Bone marrow (tissue), 2 donors: Measurements from ENCODE around the gene SGTB.
"Not testable (repeated sequence)": the region's sequence is repeated elsewhere in the genome, so short reads cannot be mapped to it uniquely, and the experiment has no call there.

ENCODE experiments used
- DNase-seq, 2 donors: peaks; one replicate each; lab custom pipeline; 2025; lab: John Stamatoyannopoulos, UW

SGTB gene

GRCh38 chr5:65734196-65734775 lies 12.4 kb upstream of the SGTB start:
- not testable (repeated sequence) for DNase-seq

- DNase-seq = not testable (repeated sequence)
These were observed 10.1 kb upstream of the SGTB start for GRCh38 chr5:65732046-65732445.

DNA sequence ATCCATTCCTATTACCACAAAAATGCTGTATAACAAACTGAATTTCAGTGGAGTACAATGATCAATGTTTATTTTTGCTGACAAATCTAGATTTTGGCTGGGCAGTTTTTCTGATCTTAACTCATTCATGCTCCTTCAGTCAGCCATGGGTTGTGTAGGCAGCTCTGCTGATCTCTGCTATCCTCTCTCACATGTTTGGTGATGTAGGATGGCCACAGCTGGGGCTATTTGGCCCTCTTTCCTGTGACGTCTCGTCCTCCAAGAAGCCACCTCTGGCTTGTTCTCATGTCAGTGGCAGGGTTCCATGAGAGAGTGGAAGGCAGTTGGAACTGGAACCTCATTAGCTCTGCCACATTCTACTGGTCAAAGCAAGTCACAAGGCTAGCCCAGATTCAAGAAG lies 9.0 kb upstream of the SGTB start:
- DNase-seq = no peak

- DNase-seq = no peak
These were observed 6.3 kb upstream of the SGTB start for GRCh38 chr5:65728218-65728617.

- DNase-seq = no peak
These were observed 5.7 kb upstream of the SGTB start for GRCh38 chr5:65727491-65728156.

DNA sequence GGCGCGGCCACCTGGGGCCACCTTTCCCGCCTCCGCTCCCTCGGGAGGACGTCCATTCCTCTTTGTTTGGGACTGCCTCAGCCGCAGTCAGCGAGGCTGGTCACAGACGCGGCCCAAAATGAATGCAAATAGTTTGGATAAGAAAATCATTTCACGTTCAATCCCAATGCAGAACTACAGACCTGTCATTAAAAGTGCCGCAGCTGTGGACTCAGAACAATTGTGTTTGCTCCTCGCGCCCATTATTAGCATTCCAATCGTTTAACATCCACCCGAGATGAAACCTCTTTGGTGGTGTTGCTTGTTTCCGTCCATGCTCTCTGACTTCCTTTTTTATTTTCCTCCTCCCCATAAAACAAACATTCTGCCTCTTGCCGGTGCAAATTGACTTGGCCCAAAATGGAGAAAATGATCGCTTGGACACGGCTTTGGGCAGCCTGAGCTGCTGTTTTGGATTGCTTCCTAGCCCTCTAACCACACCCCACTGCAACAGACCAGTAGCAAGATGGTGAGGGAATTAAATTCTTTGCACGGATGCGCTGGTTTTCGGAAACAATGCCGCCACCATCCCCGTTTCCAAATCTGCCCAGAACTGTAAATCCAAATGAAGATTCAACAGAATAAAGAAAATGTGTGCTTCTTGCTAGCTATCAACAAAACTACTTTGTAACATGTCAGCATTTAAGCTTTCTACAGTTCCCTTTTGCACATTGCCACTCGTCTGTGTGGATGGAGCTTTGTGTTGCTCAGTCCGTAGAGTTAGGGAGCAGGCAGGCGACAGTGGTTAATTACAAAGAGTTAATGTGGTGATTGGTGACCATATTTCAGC lies 880 bp upstream of the SGTB start:
- DNase-seq = peak in 1 of 2 donors; percentile 16

- DNase-seq = peak; percentile 10 to 15
These were observed 724 bp downstream of the SGTB start for GRCh38 chr5:65721050-65721719.

- no peak for DNase-seq
These were observed 3.2 kb downstream of the SGTB start for GRCh38 chr5:65718576-65719310.

GRCh38 chr5:65708145-65708544 lies 13.8 kb downstream of the SGTB start:
- no peak for DNase-seq

DNA sequence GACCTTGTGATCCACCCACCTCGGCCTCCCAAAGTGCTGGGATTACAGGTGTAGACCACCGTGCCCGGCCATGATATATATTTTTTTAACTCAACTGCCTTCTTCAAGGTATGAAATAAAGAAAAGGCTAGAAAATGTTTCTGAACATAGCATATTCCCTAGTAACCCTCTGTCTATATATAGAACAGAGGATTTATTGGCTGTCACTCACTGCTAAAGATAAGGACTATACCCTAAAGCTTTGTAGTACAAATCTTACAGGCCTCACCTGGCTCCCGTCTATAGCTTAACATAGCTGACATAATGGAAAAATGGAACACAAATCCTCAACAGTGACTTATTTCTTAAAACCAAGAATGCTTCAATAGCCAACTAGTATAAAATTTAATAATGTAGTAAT lies 14.2 kb downstream of the SGTB start:
- no peak for DNase-seq

GRCh38 chr5:65704621-65705239 lies 17.2 kb downstream of the SGTB start:
- DNase-seq = no peak

GRCh38 chr5:65702036-65702435 lies 19.9 kb downstream of the SGTB start:
- no peak for DNase-seq

- no peak for DNase-seq
These were observed 22.6 kb downstream of the SGTB start for GRCh38 chr5:65699338-65699737.

- DNase-seq = no peak
These were observed 25.0 kb downstream of the SGTB start for GRCh38 chr5:65696892-65697291.

- no peak for DNase-seq
These were observed 26.0 kb downstream of the SGTB start for GRCh38 chr5:65695896-65696295.

GRCh38 chr5:65695162-65695755 lies 26.6 kb downstream of the SGTB start:
- DNase-seq = no peak

- DNase-seq = no peak
These were observed 28.8 kb downstream of the SGTB start for GRCh38 chr5:65693121-65693520.

DNA sequence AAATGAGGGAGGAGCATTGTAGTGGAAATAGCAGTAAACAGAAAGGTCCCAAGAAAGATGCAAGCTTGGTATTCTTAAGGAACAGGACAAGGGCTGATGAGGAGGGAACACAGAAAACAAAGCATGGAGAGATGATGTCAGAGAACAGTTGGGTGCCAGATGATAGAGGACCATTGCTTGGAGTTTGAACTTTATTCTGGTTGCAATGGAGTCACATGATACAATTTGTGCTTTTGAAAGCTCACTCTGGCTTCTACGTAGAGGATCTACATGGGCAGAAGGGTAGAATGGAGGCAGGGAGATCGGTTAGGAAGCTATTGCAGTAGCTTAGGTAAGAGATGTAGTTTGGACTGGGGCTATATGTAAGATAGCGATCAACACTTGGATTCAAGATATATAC lies 39.8 kb downstream of the SGTB start:
- DNase-seq = no peak

DNA sequence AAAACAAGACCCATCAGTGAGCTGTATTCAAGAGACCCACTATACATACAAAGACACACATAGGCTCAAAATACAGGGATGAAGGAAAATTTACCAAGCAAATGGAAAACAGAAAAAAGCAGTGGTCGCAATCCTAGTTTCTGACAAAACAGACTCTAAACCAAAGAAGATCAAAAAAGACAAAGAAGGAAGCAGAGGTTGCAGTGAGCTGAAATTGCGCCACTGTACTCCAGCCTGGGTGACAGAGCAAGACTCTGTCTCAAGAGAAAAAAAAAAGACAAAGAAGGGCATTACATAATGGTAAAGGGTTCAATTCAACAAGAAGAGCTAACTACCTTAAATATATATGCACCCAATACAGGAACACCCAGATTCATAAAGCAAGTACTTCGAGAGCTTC lies 45.9 kb downstream of the SGTB start:
- not testable (repeated sequence) for DNase-seq

GRCh38 chr5:65674749-65675148 lies 47.2 kb downstream of the SGTB start:
- no peak for DNase-seq

DNA sequence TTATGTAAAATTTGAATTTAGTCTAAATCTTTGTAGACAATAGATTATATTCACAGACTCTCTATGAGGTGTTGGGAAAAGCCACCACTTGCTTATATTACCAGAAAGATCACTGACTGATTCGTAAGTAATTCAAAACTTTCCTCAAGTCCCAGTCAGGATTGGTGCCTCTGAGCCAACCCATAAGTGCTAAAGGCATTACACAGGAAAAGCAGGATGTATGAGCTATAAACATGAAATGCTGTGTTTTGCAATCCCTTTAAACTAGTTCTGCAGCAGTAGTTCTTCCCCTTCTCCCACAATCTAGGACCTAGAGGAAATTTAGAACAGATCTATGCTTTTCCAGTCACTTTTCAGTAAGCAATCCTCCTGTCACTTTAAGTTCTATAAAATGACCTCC lies 49.1 kb downstream of the SGTB start:
- DNase-seq = no peak
